Astrocyte of the cerebellum (primary cell): ENCODE measurements around the gene PCYT2.
A peak's percentile ranks its signal among the peaks of the same experiment; 100 is the strongest.

Experiments used
- DNase-seq: peaks from one replicate; pipeline ENCODE4 v3.0.0-alpha.2; 2011; ENCODE audit warnings: low read depth
- H3K4me3 ChIP-seq: 2 replicates; pipeline ENCODE4 v1.5.1; 2011; ENCODE audit warnings: mild to moderate bottlenecking, low read depth, low read length, moderate library complexity
- in situ Hi-C: cut with HindIII; loops from 2 replicates; pipeline ENCODE4 v1.10.0; 2017; ENCODE audit warnings: low sequenced_read_pairs
- TF ChIP-seq, protein P1 (sequence below): IDR thresholded peaks from 2 replicates; pipeline ENCODE4 v1.5.1; 2012; ENCODE audit warnings: low read length, low read depth, moderate library complexity, mild to moderate bottlenecking; ENCODE audit errors: missing control alignments

PCYT2 gene

DNA sequence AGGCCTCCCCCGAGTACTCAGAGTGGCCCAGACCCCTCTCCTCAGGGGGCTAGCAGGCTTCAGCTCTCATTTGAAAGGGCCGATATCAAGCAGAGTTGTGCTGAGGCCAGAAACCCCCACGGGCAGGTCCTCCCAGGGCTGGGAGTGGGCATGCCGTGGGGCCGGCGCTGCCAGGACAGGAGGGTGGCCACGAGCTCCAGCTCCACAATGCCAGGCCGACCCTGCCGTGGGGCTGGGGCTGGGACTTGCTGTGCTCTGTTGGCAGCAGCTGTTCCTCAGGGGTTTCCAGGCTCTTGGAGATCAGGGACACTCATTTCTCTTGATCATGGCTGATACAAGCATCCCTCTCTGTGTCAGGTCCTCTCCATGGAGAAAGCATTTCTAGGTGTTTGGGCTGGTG, 12.3 kb downstream of the PCYT2 start:
- H3K4me3 ChIP-seq, result no peak overlapping the region
- DNase-seq, result no peak
- in situ Hi-C loops, result no loop called here
- TF ChIP-seq, protein P1, sequence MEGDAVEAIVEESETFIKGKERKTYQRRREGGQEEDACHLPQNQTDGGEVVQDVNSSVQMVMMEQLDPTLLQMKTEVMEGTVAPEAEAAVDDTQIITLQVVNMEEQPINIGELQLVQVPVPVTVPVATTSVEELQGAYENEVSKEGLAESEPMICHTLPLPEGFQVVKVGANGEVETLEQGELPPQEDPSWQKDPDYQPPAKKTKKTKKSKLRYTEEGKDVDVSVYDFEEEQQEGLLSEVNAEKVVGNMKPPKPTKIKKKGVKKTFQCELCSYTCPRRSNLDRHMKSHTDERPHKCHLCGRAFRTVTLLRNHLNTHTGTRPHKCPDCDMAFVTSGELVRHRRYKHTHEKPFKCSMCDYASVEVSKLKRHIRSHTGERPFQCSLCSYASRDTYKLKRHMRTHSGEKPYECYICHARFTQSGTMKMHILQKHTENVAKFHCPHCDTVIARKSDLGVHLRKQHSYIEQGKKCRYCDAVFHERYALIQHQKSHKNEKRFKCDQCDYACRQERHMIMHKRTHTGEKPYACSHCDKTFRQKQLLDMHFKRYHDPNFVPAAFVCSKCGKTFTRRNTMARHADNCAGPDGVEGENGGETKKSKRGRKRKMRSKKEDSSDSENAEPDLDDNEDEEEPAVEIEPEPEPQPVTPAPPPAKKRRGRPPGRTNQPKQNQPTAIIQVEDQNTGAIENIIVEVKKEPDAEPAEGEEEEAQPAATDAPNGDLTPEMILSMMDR, result no peak

DNA sequence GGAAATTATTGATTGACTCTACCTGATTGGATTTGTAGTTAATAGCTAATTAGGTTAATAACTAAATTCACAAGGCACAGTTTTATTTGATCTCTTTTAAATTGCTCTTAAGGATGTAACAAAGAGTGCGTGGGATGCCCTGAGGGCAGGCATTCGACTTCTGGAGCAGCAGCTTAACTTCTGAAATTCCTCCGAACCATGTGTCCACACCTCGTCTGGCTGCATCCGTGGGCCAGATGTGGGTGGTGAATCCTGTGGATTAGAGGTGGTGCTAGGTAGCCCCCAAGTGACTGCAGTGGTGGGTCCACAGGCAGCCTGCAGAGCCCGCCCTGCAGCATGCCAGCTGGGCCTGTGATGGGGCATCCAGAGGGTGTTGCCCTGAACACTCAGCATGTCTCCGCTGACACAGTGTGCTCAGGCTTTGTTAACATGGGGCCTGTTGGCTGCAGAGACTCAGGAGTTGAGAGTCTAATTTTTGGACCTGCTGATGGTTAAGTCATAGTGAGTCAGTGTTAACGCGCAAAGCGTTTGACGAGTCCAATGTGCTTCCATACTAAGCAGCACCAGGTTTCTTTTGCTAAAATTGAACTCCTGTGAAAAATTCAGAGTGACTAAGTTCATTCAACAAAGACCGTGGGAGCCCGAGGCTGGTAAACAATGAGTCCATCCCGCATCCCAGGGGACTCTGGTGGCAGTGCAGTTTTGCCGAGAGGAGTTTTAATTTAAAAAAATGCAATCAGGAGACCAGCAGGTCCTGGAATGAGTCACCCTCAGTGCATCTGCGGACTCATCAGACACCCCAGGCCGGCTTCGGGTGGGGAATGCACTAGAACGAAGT, 13.0 kb downstream of the PCYT2 start:
- TF ChIP-seq, protein P1, result no peak
- in situ Hi-C loops, result no loop called here
- no peak overlapping the region for H3K4me3 ChIP-seq
- DNase-seq, result peak; percentile 79

DNA sequence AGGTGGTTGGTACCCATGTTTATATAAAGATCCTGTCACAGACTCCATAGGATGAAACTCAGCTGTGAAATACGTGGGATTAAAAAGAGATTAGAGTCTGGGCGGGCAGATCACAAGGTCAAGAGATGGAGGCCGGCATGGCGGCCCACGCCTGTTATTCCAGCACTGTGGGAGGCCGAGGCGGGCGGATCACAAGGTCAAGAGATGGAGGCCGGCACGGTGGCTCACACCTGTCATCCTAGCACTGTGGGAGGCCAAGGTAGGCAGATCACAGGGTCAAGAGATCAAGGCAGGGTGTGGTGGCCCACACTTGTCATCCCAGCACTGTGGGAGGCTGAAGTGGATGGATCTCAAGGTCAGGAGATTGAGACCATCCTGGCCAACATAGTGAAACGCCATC, 15.8 kb downstream of the PCYT2 start:
- TF ChIP-seq, protein P1, result no peak
- in situ Hi-C loops, result no loop called here
- H3K4me3 ChIP-seq, result no peak overlapping the region
- DNase-seq, result no peak

DNA sequence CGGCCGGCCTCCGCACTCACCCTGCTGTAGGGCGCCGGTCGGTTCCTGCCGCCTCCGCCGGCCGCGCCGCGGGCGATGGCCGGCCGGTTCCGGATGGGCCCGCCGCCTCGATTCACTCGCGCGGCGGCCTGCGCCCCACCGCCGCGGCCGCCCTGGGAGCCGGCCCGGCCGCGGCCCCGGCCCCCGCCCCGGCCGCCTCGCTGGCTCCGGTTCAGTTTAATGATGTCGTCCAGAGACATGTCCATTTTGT, 20.0 kb downstream of the PCYT2 start:
- TF ChIP-seq, protein P1, result no peak
- H3K4me3 ChIP-seq, result peak overlapping the region; percentile 79
- in situ Hi-C loops, result no loop called here
- no peak for DNase-seq

DNA sequence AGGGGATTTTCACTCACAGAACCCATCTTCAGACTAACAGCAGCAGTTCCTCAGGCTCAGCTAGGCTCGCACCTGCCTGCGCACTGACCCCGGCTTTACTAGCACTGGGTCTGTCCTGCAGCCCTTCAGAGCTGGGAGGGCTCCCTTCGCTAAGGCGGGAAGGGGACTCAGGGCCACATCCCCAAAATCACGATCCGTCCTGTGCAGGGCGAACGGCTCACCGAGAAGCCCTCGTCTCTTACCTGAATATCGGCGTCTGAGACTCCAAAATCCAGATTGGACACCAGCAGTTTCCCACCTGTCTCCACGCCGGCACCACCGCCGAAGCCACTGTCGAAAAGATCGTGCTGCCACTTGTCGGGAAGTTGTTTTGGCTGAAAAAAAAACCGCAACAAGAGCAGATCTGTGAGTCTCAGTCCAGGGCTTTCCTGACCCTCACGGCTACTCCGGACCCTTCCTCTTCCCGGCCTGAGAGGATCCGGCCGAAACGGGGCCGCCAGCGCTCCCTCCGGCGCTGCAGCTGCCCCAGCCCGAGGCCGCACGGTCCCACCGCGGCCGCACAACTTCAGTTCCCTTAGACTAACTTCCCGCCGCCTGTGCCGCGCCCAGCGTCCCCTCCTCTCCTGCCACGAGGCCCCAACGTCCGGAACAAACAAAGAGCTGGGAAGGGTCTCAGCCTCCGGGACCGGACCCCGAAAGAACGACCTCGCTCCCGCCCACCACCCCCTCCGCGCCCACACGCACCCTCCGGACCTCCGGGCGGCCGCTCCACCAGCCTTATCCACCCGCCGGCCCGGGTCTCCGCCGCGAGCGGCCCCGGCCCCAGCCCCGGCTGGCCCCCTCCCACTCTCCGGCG, 20.5 kb downstream of the PCYT2 start:
- H3K4me3 ChIP-seq, result peak overlapping the region; percentile 79
- DNase-seq, result no peak
- TF ChIP-seq, protein P1, result no peak
- in situ Hi-C loops, result no loop called here

DNA sequence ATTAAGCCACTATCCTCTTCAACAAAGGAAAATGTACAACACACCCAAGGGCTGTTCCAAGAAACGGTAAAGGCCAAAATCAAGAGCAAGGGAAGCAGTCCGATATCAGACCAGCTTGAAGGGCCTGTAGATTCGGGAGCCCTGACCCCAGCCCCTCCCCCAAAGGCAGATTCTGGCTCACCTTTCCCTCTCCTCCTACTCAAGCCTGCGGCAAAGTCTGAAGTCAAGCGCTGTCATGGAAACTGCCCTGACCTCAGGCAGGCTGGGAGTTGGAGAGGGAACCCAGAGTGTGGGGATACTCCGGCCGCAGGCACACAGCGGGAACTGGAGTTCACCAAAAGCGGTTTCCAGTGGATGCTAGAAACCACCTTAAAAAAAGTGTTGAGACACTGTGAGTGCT, 21.6 kb downstream of the PCYT2 start:
- no peak for DNase-seq
- TF ChIP-seq, protein P1, result no peak
- peak overlapping the region; percentile 79 for H3K4me3 ChIP-seq
- in situ Hi-C loops, result no loop called here
